ENCODE data around the gene COLEC11. TPM values are rescaled to one million over a fixed set of nuclear protein-coding genes. Genes with fewer than 3 reads are reported as not detected.

COLEC11 gene
- total and polyA plus RNA-seq, 2 donors (not counting 1 experiment from before 2014, with no cell fraction given) = not detected

DNA sequence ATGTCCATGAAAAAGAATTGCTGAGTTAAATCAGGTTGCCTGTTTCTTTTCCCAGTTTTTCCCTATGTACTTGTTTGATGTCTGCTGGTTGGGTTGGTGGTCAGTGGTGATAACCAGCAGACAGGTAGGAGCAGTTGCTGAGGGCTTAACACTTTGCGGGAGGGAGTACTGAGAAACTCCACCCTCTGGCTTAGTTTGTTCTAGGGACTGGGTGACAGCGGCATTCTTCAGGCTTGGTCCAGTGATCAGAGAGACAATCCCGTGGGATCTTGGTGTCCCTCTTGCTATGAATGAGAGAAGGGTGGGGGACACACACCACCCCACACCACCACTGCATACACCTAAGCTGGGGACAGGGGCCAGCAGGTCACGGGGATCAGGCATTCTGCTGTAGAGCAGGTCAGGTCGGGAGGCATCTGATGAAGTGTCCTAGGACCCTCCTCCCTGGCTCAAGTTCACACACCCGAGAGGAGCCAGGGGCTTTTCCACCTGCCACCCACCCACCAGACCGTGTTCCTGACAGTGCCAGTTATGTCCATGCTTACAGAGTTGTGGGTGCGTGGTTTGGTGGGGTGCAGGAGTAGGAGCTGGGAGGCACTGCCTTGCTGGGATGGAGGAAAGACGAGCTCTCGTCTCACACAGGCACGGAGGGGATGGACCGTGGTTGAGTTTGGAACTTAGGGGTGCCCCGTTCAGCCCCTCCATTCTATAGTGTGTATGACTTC lies 41.8 kb downstream of the COLEC11 start:
- H3K9me3 Mint-ChIP-seq (ENCODE audit: insufficient read depth) = no peaks in the 10 kb centered on the region
- POLR2A ChIA-PET = no interaction called here
- no peaks in the 10 kb centered on the region for H3K79me2 ChIP-seq (ENCODE audit: control insufficient read depth, insufficient read depth, low read length)
- no peaks in the 10 kb centered on the region for H3K27me3 ChIP-seq (replicated peaks in 1 of 4; ENCODE audit: control extremely low read depth in 1 of 4, control insufficient read depth in 3 of 4, insufficient read depth in 4 of 4, low read length in 3 of 4)
- H3K4me1 ChIP-seq (ENCODE audit: control insufficient read depth in 2 of 2, insufficient read depth in 2 of 2, low read length in 2 of 2) = no peaks in the 10 kb centered on the region
- no peaks in the 10 kb centered on the region for H3K9me3 ChIP-seq (ENCODE audit: control extremely low read depth in 1 of 3, control insufficient read depth in 2 of 3, insufficient read depth in 1 of 3, low read length in 2 of 3)
- H3K4me1 Mint-ChIP-seq = no peaks in the 10 kb centered on the region
- no peak overlapping the region for H3K27ac Mint-ChIP-seq
- no peak overlapping the region for H2AFZ ChIP-seq (ENCODE audit: insufficient read depth, low read depth, low read length, poor library complexity, severe bottlenecking)
- no peak overlapping the region for H3K9ac ChIP-seq (ENCODE audit: low read length)
- H3K4me2 ChIP-seq (replicated peaks; ENCODE audit: low read depth, low read length, poor library complexity, severe bottlenecking) = no peak overlapping the region
- WGBS (ENCODE audit: insufficient coverage) = 88% methylated on average over 8 of the region's 13 CpGs
- DNase-seq = no peak
- no peak overlapping the region for H3K4me3 ChIP-seq (ENCODE audit: control extremely low read depth in 1 of 5, extremely low read depth in 1 of 5, insufficient read depth in 1 of 5, low read depth in 2 of 5, low read length in 4 of 5)
- CTCF ChIA-PET = no interaction called here
- H3K36me3 ChIP-seq (replicated peaks in 1 of 2; ENCODE audit: control extremely low read depth in 1 of 2, control insufficient read depth in 1 of 2, extremely low read depth in 1 of 2, insufficient read depth in 2 of 2, low read length in 1 of 2) = no peaks in the 10 kb centered on the region
- ATAC-seq (ENCODE audit: low read depth) = no peak
- no peak overlapping the region for H3K4me3 Mint-ChIP-seq
- no peak overlapping the region for H3K27ac ChIP-seq (ENCODE audit: low read length in 2 of 2)
- TF ChIP-seq, protein P1, sequence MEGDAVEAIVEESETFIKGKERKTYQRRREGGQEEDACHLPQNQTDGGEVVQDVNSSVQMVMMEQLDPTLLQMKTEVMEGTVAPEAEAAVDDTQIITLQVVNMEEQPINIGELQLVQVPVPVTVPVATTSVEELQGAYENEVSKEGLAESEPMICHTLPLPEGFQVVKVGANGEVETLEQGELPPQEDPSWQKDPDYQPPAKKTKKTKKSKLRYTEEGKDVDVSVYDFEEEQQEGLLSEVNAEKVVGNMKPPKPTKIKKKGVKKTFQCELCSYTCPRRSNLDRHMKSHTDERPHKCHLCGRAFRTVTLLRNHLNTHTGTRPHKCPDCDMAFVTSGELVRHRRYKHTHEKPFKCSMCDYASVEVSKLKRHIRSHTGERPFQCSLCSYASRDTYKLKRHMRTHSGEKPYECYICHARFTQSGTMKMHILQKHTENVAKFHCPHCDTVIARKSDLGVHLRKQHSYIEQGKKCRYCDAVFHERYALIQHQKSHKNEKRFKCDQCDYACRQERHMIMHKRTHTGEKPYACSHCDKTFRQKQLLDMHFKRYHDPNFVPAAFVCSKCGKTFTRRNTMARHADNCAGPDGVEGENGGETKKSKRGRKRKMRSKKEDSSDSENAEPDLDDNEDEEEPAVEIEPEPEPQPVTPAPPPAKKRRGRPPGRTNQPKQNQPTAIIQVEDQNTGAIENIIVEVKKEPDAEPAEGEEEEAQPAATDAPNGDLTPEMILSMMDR (IDR thresholded peaks at IDR 0.05) = no peak
- TF ChIP-seq EZH2 (IDR thresholded peaks at IDR 0.05; ENCODE audit: borderline replicate concordance, insufficient read depth, low read depth, low read length, poor library complexity, severe bottlenecking) = no peak
- no peaks in the 10 kb centered on the region for H4K20me1 ChIP-seq (ENCODE audit: control insufficient read depth, insufficient read depth, low read length, poor library complexity, severe bottlenecking)
- H3K27me3 Mint-ChIP-seq = peaks cover 9% of the 10 kb centered on the region
- intact Hi-C loops (cut with micrococcal nuclease) = no loop called here

DNA sequence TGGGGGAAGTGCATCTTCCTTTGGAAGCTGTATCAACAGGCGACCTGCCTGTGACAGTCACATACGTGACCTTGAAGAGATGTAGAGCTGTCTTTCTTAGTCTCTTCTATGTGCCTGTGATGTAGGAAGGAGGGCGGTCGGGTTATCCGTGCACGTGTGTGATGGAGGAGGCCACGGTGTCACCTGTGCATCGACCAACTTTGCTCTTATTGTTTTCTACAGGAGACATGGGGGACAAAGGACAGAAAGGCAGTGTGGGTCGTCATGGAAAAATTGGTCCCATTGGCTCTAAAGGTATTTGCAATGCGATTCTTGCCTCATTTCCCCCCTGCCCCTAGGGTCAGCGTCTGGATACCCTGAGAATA lies 42.4 kb downstream of the COLEC11 start:
- no peaks in the 10 kb centered on the region for H3K79me2 ChIP-seq (ENCODE audit: control insufficient read depth, insufficient read depth, low read length)
- H3K9ac ChIP-seq (ENCODE audit: low read length) = no peak overlapping the region
- H3K9me3 Mint-ChIP-seq (ENCODE audit: insufficient read depth) = no peaks in the 10 kb centered on the region
- no peak overlapping the region for H3K27ac ChIP-seq (ENCODE audit: low read length in 2 of 2)
- no peak overlapping the region for H3K27ac Mint-ChIP-seq
- no peak overlapping the region for H2AFZ ChIP-seq (ENCODE audit: insufficient read depth, low read depth, low read length, poor library complexity, severe bottlenecking)
- no peaks in the 10 kb centered on the region for H3K4me1 Mint-ChIP-seq
- no peaks in the 10 kb centered on the region for H3K9me3 ChIP-seq (ENCODE audit: control extremely low read depth in 1 of 3, control insufficient read depth in 2 of 3, insufficient read depth in 1 of 3, low read length in 2 of 3)
- peaks cover 9% of the 10 kb centered on the region for H3K27me3 Mint-ChIP-seq
- POLR2A ChIA-PET = no interaction called here
- H3K4me3 Mint-ChIP-seq = no peak overlapping the region
- no peaks in the 10 kb centered on the region for H4K20me1 ChIP-seq (ENCODE audit: control insufficient read depth, insufficient read depth, low read length, poor library complexity, severe bottlenecking)
- H3K36me3 ChIP-seq (replicated peaks in 1 of 2; ENCODE audit: control extremely low read depth in 1 of 2, control insufficient read depth in 1 of 2, extremely low read depth in 1 of 2, insufficient read depth in 2 of 2, low read length in 1 of 2) = no peaks in the 10 kb centered on the region
- intact Hi-C loops (cut with micrococcal nuclease) = no loop called here
- H3K4me2 ChIP-seq (replicated peaks; ENCODE audit: low read depth, low read length, poor library complexity, severe bottlenecking) = no peak overlapping the region
- WGBS (ENCODE audit: insufficient coverage) = 91% methylated on average over 11 of the region's 11 CpGs
- no peaks in the 10 kb centered on the region for H3K27me3 ChIP-seq (replicated peaks in 1 of 4; ENCODE audit: control extremely low read depth in 1 of 4, control insufficient read depth in 3 of 4, insufficient read depth in 4 of 4, low read length in 3 of 4)
- CTCF ChIA-PET = no interaction called here
- H3K4me3 ChIP-seq (ENCODE audit: control extremely low read depth in 1 of 5, extremely low read depth in 1 of 5, insufficient read depth in 1 of 5, low read depth in 2 of 5, low read length in 4 of 5) = no peak overlapping the region
- H3K4me1 ChIP-seq (ENCODE audit: control insufficient read depth in 2 of 2, insufficient read depth in 2 of 2, low read length in 2 of 2) = no peaks in the 10 kb centered on the region
- no peak for DNase-seq
- ATAC-seq (ENCODE audit: low read depth) = no peak
- no peak for TF ChIP-seq EZH2 (IDR thresholded peaks at IDR 0.05; ENCODE audit: borderline replicate concordance, insufficient read depth, low read depth, low read length, poor library complexity, severe bottlenecking)
- TF ChIP-seq, protein P1 (IDR thresholded peaks at IDR 0.05) = no peak

Data from B cell (primary cell).